ENCODE results near the gene BUD31.

The BUD31 gene

DNA sequence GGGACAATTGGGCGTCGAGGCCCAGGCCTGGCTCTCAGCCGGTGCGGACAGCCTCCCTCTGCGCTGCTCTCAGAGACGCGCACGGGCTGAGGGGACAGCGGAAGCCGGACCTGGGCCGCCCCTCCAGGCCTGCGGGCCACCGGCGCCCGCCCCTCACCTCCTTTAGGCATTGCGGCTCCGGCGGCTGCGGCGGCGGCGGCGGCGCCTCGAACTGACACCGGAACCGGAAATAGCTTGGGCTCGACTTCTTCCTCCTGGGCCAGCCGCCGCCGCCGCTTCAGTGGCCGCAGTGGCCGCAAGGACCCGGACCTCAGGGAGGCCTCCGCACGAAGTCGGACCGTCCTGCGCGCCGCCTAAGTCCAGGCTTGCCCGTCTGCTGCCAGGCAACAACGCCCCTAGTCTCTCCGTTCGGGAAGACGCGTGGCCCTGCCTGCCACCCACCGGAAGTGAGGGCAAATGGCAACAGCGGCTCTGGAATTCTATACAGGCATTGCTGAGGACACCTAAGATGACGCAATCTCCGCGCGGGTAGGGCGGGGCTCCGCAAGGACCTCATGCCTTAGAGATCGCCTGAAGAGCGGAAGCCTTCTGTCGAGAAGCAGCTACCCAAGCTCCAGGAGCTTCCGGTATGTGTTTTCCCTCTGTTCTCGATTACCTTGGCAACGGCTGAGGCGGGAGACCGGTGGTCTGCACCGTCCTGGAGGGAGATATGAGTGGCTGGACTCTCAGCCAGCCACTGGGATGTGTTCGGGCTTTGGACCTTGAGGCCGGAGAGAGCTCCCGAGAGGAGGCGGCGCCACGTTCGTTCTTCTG is at the start of gene BUD31, which contains the start of gene PDAP1:
Gene BUD31, plus strand, starts transcription at position 591 of the 813 bp plus-strand sequence. CDS start 2,124 bp downstream, outside the sequence.
Gene PDAP1, minus strand, starts transcription at position 219 of the 813 bp plus-strand sequence. Its CDS starts 49 bp downstream, at position 170.
- H3K4me3 ChIP-seq (ENCODE audit: low read depth, low read length), result peak within 1 kb of the TSS; percentile 99
- no peak for TF ChIP-seq CTCF (IDR thresholded peaks at IDR 0.05; ENCODE audit: borderline replicate concordance, insufficient read depth, low read depth, low read length)

- no peak for TF ChIP-seq CTCF (IDR thresholded peaks at IDR 0.05; ENCODE audit: borderline replicate concordance, insufficient read depth, low read depth, low read length)
- no peak overlapping the region for H3K4me3 ChIP-seq (ENCODE audit: low read depth, low read length)
These were observed 49.2 kb upstream of the BUD31 start for GRCh38 chr7:99359465-99360154.

GRCh38 chr7:99362801-99363200 is 46.0 kb upstream of the BUD31 start:
- no peak overlapping the region for H3K4me3 ChIP-seq (ENCODE audit: low read depth, low read length)
- no peak for TF ChIP-seq CTCF (IDR thresholded peaks at IDR 0.05; ENCODE audit: borderline replicate concordance, insufficient read depth, low read depth, low read length)

- H3K4me3 ChIP-seq (ENCODE audit: low read depth, low read length), result no peak overlapping the region
- no peak for TF ChIP-seq CTCF (IDR thresholded peaks at IDR 0.05; ENCODE audit: borderline replicate concordance, insufficient read depth, low read depth, low read length)
These were observed 45.5 kb upstream of the BUD31 start for GRCh38 chr7:99363286-99363685.

DNA sequence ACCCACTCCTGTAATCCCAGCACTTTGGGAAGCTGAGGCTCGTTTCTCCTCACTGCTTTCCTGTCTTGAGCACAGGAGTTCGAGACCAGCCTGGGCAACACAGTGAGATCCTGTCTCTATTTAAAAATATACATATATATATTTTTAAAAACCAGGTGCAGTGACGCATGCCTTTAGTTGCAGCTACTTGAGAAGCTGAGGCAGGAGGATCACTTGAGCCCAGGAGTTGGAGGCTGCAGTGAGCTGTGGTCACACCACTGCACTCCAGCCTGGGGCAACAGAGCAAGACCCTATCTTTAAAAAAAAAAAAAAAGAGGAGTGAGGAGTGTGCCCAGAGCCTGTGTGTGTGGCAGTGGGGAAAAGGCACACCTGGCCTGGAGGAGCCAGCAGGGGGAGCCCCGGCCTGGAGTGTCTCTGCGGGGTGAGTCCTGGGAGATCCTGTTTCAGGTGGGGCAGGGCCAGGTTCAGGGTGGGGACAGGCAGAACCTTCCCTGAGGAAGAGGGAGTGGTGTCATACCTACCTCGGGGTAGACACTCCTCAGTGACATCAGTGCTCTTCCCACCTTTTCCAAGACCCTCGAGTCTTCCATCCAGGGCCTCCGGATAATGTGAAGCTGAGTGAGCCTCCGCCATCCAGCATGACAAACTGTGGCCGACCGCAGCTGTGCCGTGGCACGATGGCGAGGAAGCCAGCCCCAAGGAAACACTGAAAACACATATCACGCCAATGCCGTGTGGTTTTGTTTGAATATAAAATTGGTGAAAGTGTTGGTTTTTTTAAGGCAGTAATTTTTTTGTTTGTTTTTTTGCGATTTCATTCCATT is 43.2 kb upstream of the BUD31 start:
- H3K4me3 ChIP-seq (ENCODE audit: low read depth, low read length), result no peak overlapping the region
- TF ChIP-seq CTCF (IDR thresholded peaks at IDR 0.05; ENCODE audit: borderline replicate concordance, insufficient read depth, low read depth, low read length), result peak; percentile 75

DNA sequence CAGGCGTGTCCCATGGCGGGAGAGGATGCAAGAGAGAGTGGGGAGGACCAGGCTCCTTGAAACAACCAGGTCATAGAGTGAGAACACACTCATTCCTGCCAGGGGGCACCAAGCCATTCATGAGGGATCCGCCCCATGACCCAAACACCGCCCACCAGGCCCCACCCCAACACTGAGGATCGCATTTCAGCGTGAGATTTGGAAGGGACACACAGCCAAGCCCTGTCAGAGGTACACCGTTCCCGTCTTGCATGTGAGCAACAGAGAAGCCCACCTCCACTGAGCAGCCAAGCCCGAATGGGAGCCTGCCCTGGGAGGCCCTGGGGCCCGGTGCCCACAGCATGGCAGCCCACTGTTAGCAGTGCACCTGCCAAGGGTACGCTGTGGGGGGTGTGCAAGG is 42.1 kb upstream of the BUD31 start:
- TF ChIP-seq CTCF (IDR thresholded peaks at IDR 0.05; ENCODE audit: borderline replicate concordance, insufficient read depth, low read depth, low read length), result no peak

More for the DNA sequence above, 42.1 kb upstream of the BUD31 start:
- no peak overlapping the region for H3K4me3 ChIP-seq (ENCODE audit: low read depth, low read length)
